DND-41 (cell line): ENCODE results near the gene CD7.

ENCODE experiments used
- EZH2 ChIP-seq: IDR thresholded peaks from 3 replicates; pipeline ENCODE4 v1.6.1; 2012; ENCODE audit warnings: borderline replicate concordance, low read depth, mild to moderate bottlenecking, moderate library complexity, low read length, inconsistent platforms; ENCODE audit not compliant: severe bottlenecking
- TF ChIP-seq, protein P1 (sequence below): IDR thresholded peaks from 2 replicates; pipeline ENCODE4 v1.5.1; 2012; ENCODE audit warnings: borderline replicate concordance, low read length, moderate library complexity, mild to moderate bottlenecking; ENCODE audit not compliant: poor library complexity, severe bottlenecking; ENCODE audit errors: extremely low read depth

DNA sequence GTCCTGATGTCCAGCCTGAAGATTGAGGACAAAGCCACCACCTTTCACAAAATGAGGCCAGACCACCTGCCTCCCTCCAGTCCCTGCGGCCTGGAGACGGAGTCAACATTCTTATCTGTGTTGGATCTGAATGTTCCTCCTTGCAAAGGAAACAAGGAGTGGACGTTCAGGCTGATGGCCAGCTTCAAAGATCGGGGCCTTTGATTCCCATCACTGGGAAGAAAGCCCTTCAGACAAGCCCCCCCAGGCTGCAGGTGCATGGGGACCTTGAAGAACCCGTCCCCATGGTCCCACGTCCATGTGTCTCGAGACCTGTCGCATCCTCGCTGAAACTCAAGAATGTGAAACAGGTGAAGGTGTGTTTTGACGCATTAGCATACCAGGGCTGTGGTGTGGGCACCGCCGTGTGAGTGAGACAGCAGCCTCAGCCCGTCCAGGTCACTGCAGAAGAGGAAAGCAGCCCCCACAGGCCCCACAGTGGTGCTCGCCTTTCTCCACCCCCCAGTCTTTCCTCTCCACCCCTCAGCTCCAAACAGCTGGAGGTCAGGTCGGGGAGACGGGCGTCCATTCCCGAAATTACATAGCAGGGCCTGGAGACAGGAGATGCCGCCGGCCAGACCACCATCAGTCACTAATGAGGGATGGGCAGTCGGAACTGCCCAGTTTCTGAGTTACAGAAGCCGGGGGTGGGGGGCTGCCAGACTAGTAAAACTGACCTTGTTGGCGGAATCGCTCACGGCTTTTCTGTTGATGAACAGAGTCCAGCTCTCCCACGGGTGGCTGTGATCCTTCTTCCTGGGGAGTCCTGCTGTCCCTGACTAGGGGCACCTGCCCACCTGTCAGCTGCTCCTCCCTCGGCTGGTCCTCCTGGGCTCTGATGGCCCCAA is 43.0 kb downstream of the CD7 start:
- TF ChIP-seq, protein P1, sequence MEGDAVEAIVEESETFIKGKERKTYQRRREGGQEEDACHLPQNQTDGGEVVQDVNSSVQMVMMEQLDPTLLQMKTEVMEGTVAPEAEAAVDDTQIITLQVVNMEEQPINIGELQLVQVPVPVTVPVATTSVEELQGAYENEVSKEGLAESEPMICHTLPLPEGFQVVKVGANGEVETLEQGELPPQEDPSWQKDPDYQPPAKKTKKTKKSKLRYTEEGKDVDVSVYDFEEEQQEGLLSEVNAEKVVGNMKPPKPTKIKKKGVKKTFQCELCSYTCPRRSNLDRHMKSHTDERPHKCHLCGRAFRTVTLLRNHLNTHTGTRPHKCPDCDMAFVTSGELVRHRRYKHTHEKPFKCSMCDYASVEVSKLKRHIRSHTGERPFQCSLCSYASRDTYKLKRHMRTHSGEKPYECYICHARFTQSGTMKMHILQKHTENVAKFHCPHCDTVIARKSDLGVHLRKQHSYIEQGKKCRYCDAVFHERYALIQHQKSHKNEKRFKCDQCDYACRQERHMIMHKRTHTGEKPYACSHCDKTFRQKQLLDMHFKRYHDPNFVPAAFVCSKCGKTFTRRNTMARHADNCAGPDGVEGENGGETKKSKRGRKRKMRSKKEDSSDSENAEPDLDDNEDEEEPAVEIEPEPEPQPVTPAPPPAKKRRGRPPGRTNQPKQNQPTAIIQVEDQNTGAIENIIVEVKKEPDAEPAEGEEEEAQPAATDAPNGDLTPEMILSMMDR: no peak
- no peak for TF ChIP-seq EZH2
